HL-60 (cell line): ENCODE measurements around the gene RSPH10B.

Experiments used
- POLR2AphosphoS5 ChIP-seq: IDR thresholded peaks from 2 replicates; pipeline ENCODE4 v1.6.1; 2012; ENCODE audit warnings: low read depth
- REST ChIP-seq: IDR thresholded peaks from 2 replicates; pipeline ENCODE4 v1.6.1; 2012; ENCODE audit warnings: low read depth; ENCODE audit not compliant: insufficient replicate concordance
- TF ChIP-seq, protein P1 (sequence below): IDR thresholded peaks from one replicate; pipeline ENCODE4 v1.5.1; 2011; ENCODE audit warnings: low read length, control low read depth, inconsistent platforms; ENCODE audit not compliant: insufficient read depth

GRCh38 chr7:5892498-5892897, 78.0 kb downstream of the RSPH10B start:
- TF ChIP-seq, protein P1, sequence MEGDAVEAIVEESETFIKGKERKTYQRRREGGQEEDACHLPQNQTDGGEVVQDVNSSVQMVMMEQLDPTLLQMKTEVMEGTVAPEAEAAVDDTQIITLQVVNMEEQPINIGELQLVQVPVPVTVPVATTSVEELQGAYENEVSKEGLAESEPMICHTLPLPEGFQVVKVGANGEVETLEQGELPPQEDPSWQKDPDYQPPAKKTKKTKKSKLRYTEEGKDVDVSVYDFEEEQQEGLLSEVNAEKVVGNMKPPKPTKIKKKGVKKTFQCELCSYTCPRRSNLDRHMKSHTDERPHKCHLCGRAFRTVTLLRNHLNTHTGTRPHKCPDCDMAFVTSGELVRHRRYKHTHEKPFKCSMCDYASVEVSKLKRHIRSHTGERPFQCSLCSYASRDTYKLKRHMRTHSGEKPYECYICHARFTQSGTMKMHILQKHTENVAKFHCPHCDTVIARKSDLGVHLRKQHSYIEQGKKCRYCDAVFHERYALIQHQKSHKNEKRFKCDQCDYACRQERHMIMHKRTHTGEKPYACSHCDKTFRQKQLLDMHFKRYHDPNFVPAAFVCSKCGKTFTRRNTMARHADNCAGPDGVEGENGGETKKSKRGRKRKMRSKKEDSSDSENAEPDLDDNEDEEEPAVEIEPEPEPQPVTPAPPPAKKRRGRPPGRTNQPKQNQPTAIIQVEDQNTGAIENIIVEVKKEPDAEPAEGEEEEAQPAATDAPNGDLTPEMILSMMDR, result no peak
- TF ChIP-seq POLR2AphosphoS5 (no peak), REST (no peak)
